DOHH2 (cell line): ENCODE measurements around the gene PSAP.
"Not testable (repeated sequence)": the region's sequence is repeated elsewhere in the genome, so short reads cannot be mapped to it uniquely, and the experiment has no call there.

ENCODE experiments used
- CTCF ChIP-seq: fragments of 200-600 bp; sonication (generic); IDR thresholded peaks from one replicate; pipeline ENCODE4 v1.5.1; 2014; ENCODE audit warnings: antibody characterized with exemption, mild to moderate bottlenecking, low read depth, low read length; ENCODE audit not compliant: poor library complexity, severe bottlenecking
- EZH2phosphoT487 ChIP-seq: fragments of 200-600 bp; sonication (generic); IDR thresholded peaks from 2 replicates; pipeline ENCODE4 v1.6.1; 2017; ENCODE audit warnings: borderline replicate concordance, mild to moderate bottlenecking, antibody characterized with exemption, low read length, moderate library complexity, mixed read lengths

- not testable (repeated sequence) for TF ChIP-seq CTCF, EZH2phosphoT487
Measured at GRCh38 chr10:71869601-71870000, 18.6 kb upstream of the PSAP start.
